Limb (tissue), 2 donors: ENCODE results near the gene CILP.
"Not testable (repeated sequence)": the region's sequence is repeated elsewhere in the genome, so short reads cannot be mapped to it uniquely, and the experiment has no call there.

Experiments
- DNase-seq, 2 donors: peaks; one replicate each; pipeline ENCODE4 v3.0.0-alpha.2; 2016; ENCODE audit errors: extremely low spot score in 2 of 2

Gene CILP

GRCh38 chr15:65194826-65195547 lies 16.3 kb downstream of the CILP start:
- peak in 1 of 2 donors; percentile 38 for DNase-seq

- DNase-seq, result no peak
Observed at GRCh38 chr15:65192016-65192415, 19.3 kb downstream of the CILP start.

GRCh38 chr15:65189102-65189740 lies 22.1 kb downstream of the CILP start:
- DNase-seq, result peak; percentile 69 to 76

- DNase-seq, result not testable (repeated sequence)
Observed at GRCh38 chr15:65188472-65188871, 22.8 kb downstream of the CILP start.

- DNase-seq, result peak; percentile 92
Observed at GRCh38 chr15:65184868-65185717, 26.2 kb downstream of the CILP start, which contains the start of gene CLPX. Gene CLPX (minus strand): TSS chr15:65185342. CDS start chr15:65185153, 189 bp downstream.

GRCh38 chr15:65184305-65184867 lies 26.9 kb downstream of the CILP start:
- peak in 1 of 2 donors; percentile 74 for DNase-seq

- no peak for DNase-seq
Observed at GRCh38 chr15:65183865-65184159, 27.5 kb downstream of the CILP start.

GRCh38 chr15:65182538-65182937 lies 28.7 kb downstream of the CILP start:
- no peak for DNase-seq

- not testable (repeated sequence) for DNase-seq
Observed at GRCh38 chr15:65181582-65182353, 29.5 kb downstream of the CILP start.

GRCh38 chr15:65180167-65180566 lies 31.1 kb downstream of the CILP start:
- DNase-seq, result no peak

GRCh38 chr15:65177901-65178300 lies 33.4 kb downstream of the CILP start:
- DNase-seq, result no peak

GRCh38 chr15:65176056-65176455 lies 35.2 kb downstream of the CILP start:
- DNase-seq, result no peak

- DNase-seq, result no peak
Observed at GRCh38 chr15:65175511-65175910, 35.8 kb downstream of the CILP start.

- no peak for DNase-seq
Observed at GRCh38 chr15:65174509-65174908, 36.8 kb downstream of the CILP start.

GRCh38 chr15:65172531-65172930 lies 38.7 kb downstream of the CILP start:
- no peak for DNase-seq

GRCh38 chr15:65171428-65171827 lies 39.8 kb downstream of the CILP start:
- DNase-seq, result no peak

- DNase-seq, result no peak
Observed at GRCh38 chr15:65165875-65166274, 45.4 kb downstream of the CILP start.

- no peak for DNase-seq
Observed at GRCh38 chr15:65164139-65164538, 47.1 kb downstream of the CILP start.

- DNase-seq, result no peak
Observed at GRCh38 chr15:65163041-65163440, 48.2 kb downstream of the CILP start.

GRCh38 chr15:65156692-65157091 lies 54.6 kb downstream of the CILP start:
- no peak for DNase-seq

- DNase-seq, result no peak
Observed at GRCh38 chr15:65154720-65155119, 56.6 kb downstream of the CILP start.
